Type B pancreatic cell (in vitro differentiated cells): ENCODE data around the gene TJP2. TPM values are rescaled to one million over a fixed set of nuclear protein-coding genes. Genes with fewer than 3 reads are reported as not detected.

Experiments
- DNase-seq: peaks from one replicate; pipeline ENCODE4 v3.0.0; 2021; ENCODE audit warnings: mixed read lengths; ENCODE audit not compliant: unreplicated experiment; ENCODE audit errors: extremely low spot score
- H3K27ac Mint-ChIP-seq: 2 replicates; pipeline ENCODE4 v1.8.0; 2021; ENCODE audit warnings: mild to moderate bottlenecking, mixed read lengths
- H3K27me3 Mint-ChIP-seq: 2 replicates; pipeline ENCODE4 v1.8.0; 2021; ENCODE audit warnings: mixed read lengths
- H3K36me3 Mint-ChIP-seq: 2 replicates; pipeline ENCODE4 v1.8.0; 2021; ENCODE audit warnings: mixed read lengths
- H3K4me1 Mint-ChIP-seq: one replicate; pipeline ENCODE4 v1.8.0; 2021; ENCODE audit warnings: mixed read lengths; ENCODE audit not compliant: unreplicated experiment
- H3K4me3 Mint-ChIP-seq: 2 replicates; pipeline ENCODE4 v1.8.0; 2021; ENCODE audit warnings: mild to moderate bottlenecking, mixed read lengths
- H3K9me3 Mint-ChIP-seq: 2 replicates; pipeline ENCODE4 v1.8.0; 2021; ENCODE audit warnings: mixed read lengths
- CTCF ChIP-seq: fragments of 200-600 bp; sonication (generic); conservative IDR thresholded peaks from 2 replicates; pipeline ENCODE4 v1.5.0; 2021; ENCODE audit warnings: antibody characterized with exemption, mild to moderate bottlenecking
- total RNA-seq: library from RNA; stranded (reverse); gene quantifications from 2 replicates; pipeline ENCODE4 v1.2.1, GENCODE V29; 2021; ENCODE audit warnings: low replicate concordance

TJP2 gene
- total RNA-seq, 1 donor from 2014 or later, result 85.2 TPM

DNA sequence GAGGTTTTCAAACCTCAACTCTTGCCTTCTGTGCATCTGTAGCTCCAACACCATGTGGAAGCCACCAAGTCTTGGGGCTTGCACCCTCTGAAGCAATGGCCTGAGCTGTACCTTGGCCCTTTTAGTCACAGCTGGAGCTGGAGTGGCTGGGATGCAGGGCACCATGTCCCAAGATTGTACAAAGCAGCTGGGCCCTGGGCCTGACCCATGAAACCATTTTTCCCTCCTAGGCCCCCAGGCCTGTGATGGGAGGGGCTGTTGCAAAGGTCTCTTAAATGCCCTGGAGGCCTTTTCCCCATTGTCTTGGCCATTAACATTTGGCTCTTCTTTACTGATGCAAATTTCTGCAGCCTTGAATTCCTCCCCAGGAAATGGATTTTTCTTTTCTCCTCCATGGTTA, 139.1 kb downstream of the TJP2 start:
- DNase-seq, result no peak
- Mint-ChIP-seq H3K4me3 (no peak overlapping the region), H3K27ac (no peak overlapping the region), H3K27me3 (peaks cover 8% of the 10 kb centered on the region), H3K36me3 (peaks cover 4% of the 10 kb centered on the region), H3K9me3 (peaks cover 12% of the 10 kb centered on the region), H3K4me1 (no peaks in the 10 kb centered on the region)
- TF ChIP-seq CTCF, result no peak

GRCh38 chr9:69314547-69314946, 140.5 kb downstream of the TJP2 start:
- Mint-ChIP-seq H3K4me1 (peaks cover 4% of the 10 kb centered on the region), H3K9me3 (peaks cover 12% of the 10 kb centered on the region), H3K4me3 (no peak overlapping the region)

DNA sequence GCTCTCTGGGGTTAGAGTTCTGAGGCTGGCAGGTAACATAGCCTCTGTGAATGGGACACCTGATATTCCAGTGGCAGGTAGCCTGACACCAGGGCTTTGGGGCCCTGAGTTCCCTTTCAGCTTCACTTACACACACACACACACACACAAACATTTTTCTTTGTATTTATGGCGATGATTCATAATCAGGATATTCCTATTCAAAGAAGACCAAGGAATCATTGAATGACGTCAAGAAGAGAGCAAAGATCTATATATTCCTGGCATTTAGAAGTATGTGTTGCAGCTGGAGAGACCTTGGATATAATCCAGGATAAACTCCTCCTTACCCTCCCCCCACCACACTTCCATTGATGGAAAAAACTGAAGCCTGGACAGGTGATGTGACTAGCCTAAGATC, 143.0 kb downstream of the TJP2 start:
- no peak for TF ChIP-seq CTCF
- Mint-ChIP-seq H3K4me1 (peaks cover 4% of the 10 kb centered on the region), H3K4me3 (no peak overlapping the region), H3K27ac (no peak overlapping the region), H3K27me3 (peaks cover 30% of the 10 kb centered on the region), H3K9me3 (peaks cover 10% of the 10 kb centered on the region), H3K36me3 (peaks cover 2% of the 10 kb centered on the region)
- DNase-seq, result no peak

More at GRCh38 chr9:69314547-69314946, 140.5 kb downstream of the TJP2 start:
- peaks cover 4% of the 10 kb centered on the region for H3K36me3 Mint-ChIP-seq
- peaks cover 18% of the 10 kb centered on the region for H3K27me3 Mint-ChIP-seq
- no peak overlapping the region for H3K27ac Mint-ChIP-seq
- TF ChIP-seq CTCF, result no peak
- DNase-seq, result no peak

- Mint-ChIP-seq H3K4me1 (peaks cover 4% of the 10 kb centered on the region), H3K27me3 (peaks cover 37% of the 10 kb centered on the region), H3K4me3 (no peak overlapping the region), H3K27ac (no peak overlapping the region), H3K9me3 (peaks cover 8% of the 10 kb centered on the region), H3K36me3 (no peaks in the 10 kb centered on the region)
- no peak for TF ChIP-seq CTCF
- DNase-seq, result no peak
These were observed 143.8 kb downstream of the TJP2 start for GRCh38 chr9:69317894-69318293.

- no peak for TF ChIP-seq CTCF
- H3K36me3 Mint-ChIP-seq, result no peaks in the 10 kb centered on the region
- H3K27me3 Mint-ChIP-seq, result peaks cover 53% of the 10 kb centered on the region
- no peak for DNase-seq
- no peaks in the 10 kb centered on the region for H3K9me3 Mint-ChIP-seq
- peaks cover 4% of the 10 kb centered on the region for H3K4me1 Mint-ChIP-seq
- peak overlapping the region; percentile 8 for H3K27ac Mint-ChIP-seq
- no peak overlapping the region for H3K4me3 Mint-ChIP-seq
These were observed 145.4 kb downstream of the TJP2 start for GRCh38 chr9:69319324-69320025.
